Measurements from ENCODE around the gene SRP9.

SRP9 gene

GRCh38 chr1:225838793-225839192, 61.2 kb downstream of the SRP9 start:
- DNase-seq (ENCODE audit: low read depth in 2 of 3, low spot score in 1 of 3): no peak
